RWPE2 (cell line): ENCODE measurements around the gene CIBAR2.

Source experiments
- ATAC-seq: fragments of 200-7000 bp; cut with Tn5 transposase; 3 replicates; pipeline ENCODE4 v1.9.1; 2021; ENCODE audit warnings: low read depth
- DNase-seq: peaks from one replicate; pipeline ENCODE4 v3.0.0-alpha.2; 2020; ENCODE audit warnings: low spot score
- H3K27ac ChIP-seq: fragments of 450-650 bp; 2 replicates; pipeline ENCODE4 v1.5.1; 2017; ENCODE audit warnings: mild to moderate bottlenecking; ENCODE audit not compliant: poor library complexity, severe bottlenecking
- H3K27me3 ChIP-seq: fragments of 250-450 bp; sonication (Bioruptor Pico); 2 replicates; pipeline ENCODE4 v1.5.1; 2021; ENCODE audit warnings: mild to moderate bottlenecking, moderate library complexity; ENCODE audit not compliant: insufficient read depth, poor library complexity, severe bottlenecking
- H3K36me3 ChIP-seq: fragments of 250-450 bp; sonication (Bioruptor Pico); 2 replicates; pipeline ENCODE4 v1.5.1; 2020; ENCODE audit warnings: low read depth, mild to moderate bottlenecking, moderate library complexity
- H3K4me1 ChIP-seq: fragments of 250-450 bp; sonication (Bioruptor Pico); 2 replicates; pipeline ENCODE4 v1.5.1; 2021; ENCODE audit warnings: mild to moderate bottlenecking, moderate library complexity; ENCODE audit not compliant: insufficient read depth, poor library complexity, severe bottlenecking
- H3K4me3 ChIP-seq: fragments of 250-450 bp; sonication (Bioruptor Pico); 2 replicates; pipeline ENCODE4 v1.5.1; 2021; ENCODE audit warnings: mild to moderate bottlenecking, moderate library complexity; ENCODE audit not compliant: severe bottlenecking
- H3K9me3 ChIP-seq: fragments of 250-450 bp; sonication (Bioruptor Pico); 2 replicates; pipeline ENCODE4 v1.5.1; 2021; ENCODE audit warnings: mild to moderate bottlenecking, moderate library complexity; ENCODE audit not compliant: severe bottlenecking
- CTCF ChIP-seq: fragments of 450-650 bp; IDR thresholded peaks from one replicate; pipeline ENCODE4 v1.5.1; 2017; ENCODE audit warnings: mild to moderate bottlenecking, moderate library complexity; ENCODE audit not compliant: poor library complexity, severe bottlenecking

The CIBAR2 gene

GRCh38 chr16:85134789-85135142, 22.5 kb upstream of the CIBAR2 start:
- Histone ChIP-seq H3K9me3 (no peaks in the 10 kb centered on the region), H3K36me3 (no peaks in the 10 kb centered on the region), H3K4me1 (no peaks in the 10 kb centered on the region), H3K4me3 (no peak overlapping the region), H3K27me3 (no peaks in the 10 kb centered on the region), H3K27ac (no peak overlapping the region)
- TF ChIP-seq CTCF, result no peak
- no peak for ATAC-seq
- no peak for DNase-seq

GRCh38 chr16:85134076-85134788, 22.0 kb upstream of the CIBAR2 start:
- H3K36me3 ChIP-seq, result no peaks in the 10 kb centered on the region
- ATAC-seq (no peak), DNase-seq (no peak)
- H3K27me3 ChIP-seq, result no peaks in the 10 kb centered on the region
- TF ChIP-seq CTCF, result no peak
- no peaks in the 10 kb centered on the region for H3K9me3 ChIP-seq
- no peak overlapping the region for H3K4me3 ChIP-seq
- H3K4me1 ChIP-seq, result no peaks in the 10 kb centered on the region
- H3K27ac ChIP-seq, result no peak overlapping the region

GRCh38 chr16:85133290-85133599, 21.0 kb upstream of the CIBAR2 start:
- H3K4me1 ChIP-seq, result no peaks in the 10 kb centered on the region
- ATAC-seq (no peak), DNase-seq (no peak)
- no peaks in the 10 kb centered on the region for H3K9me3 ChIP-seq
- H3K27ac ChIP-seq, result no peak overlapping the region
- no peak overlapping the region for H3K4me3 ChIP-seq
- H3K27me3 ChIP-seq, result no peaks in the 10 kb centered on the region
- no peak for TF ChIP-seq CTCF
- no peaks in the 10 kb centered on the region for H3K36me3 ChIP-seq

GRCh38 chr16:85132456-85133289, 20.4 kb upstream of the CIBAR2 start:
- no peak for DNase-seq
- H3K9me3 ChIP-seq, result no peaks in the 10 kb centered on the region
- H3K27me3 ChIP-seq, result no peaks in the 10 kb centered on the region
- no peak overlapping the region for H3K27ac ChIP-seq
- no peaks in the 10 kb centered on the region for H3K36me3 ChIP-seq
- no peak overlapping the region for H3K4me3 ChIP-seq
- H3K4me1 ChIP-seq, result no peaks in the 10 kb centered on the region
- TF ChIP-seq CTCF, result no peak
- no peak for ATAC-seq

- no peaks in the 10 kb centered on the region for H3K36me3 ChIP-seq
- H3K9me3 ChIP-seq, result no peaks in the 10 kb centered on the region
- no peaks in the 10 kb centered on the region for H3K4me1 ChIP-seq
- no peak overlapping the region for H3K27ac ChIP-seq
- no peaks in the 10 kb centered on the region for H3K27me3 ChIP-seq
- TF ChIP-seq CTCF, result no peak
- ATAC-seq, result no peak
- no peak overlapping the region for H3K4me3 ChIP-seq
- no peak for DNase-seq
Measured at GRCh38 chr16:85130705-85131028, 18.4 kb upstream of the CIBAR2 start.
